ENCODE results near the gene PITPNM1. TPM values are rescaled to one million over a fixed set of nuclear protein-coding genes. Genes with fewer than 3 reads are reported as not detected.

Gene PITPNM1
- total RNA-seq, 2 experiments from 2014 or later: 90.0 to 94.8 TPM

DNA sequence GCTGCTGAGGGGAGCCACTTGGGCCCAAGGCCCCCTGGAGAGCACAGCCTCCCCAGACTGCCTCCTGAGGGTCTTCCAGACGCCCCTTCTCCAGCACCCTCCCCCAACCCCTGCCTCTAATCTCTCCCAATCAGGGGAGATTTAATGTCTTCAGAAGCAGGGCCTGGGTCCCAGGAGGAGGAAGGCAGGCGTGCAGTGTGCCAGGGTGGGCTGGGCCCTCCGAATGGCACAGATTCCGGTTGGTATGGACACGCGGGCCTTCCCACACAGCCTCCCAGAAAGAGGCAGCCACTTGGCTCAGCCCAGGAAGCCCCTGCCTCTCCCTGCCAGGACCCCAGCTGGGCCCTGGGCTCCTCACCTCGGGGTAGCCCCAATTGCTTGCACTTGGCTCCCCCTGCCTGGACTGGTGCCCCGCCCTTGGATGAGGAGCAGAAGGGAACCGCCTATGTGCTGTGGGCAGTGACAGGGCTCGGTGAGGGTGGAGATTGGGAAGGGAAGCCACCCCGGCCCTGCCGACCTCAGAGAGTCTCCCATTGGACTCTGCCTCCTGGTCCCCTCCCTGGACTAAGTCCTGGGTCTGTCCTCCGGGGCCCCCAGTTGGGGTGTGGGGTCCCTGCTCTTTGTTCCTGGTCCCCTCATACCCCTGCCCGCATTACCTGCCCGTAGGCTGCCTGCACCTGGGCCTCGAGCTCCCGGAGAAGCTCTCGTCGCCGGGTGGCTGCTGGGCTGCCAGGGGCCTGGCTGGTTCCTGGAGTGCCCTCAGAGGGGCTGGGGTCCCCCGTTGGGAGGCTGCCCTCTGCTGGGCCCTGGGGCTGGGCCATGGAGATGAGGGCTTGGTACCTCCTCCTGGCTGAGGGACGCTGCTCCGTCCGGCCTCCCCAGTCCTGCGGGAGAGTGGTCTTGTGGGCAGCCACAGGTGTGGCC lies 18.7 kb upstream of the PITPNM1 start:
- TF ChIP-seq, protein P1, sequence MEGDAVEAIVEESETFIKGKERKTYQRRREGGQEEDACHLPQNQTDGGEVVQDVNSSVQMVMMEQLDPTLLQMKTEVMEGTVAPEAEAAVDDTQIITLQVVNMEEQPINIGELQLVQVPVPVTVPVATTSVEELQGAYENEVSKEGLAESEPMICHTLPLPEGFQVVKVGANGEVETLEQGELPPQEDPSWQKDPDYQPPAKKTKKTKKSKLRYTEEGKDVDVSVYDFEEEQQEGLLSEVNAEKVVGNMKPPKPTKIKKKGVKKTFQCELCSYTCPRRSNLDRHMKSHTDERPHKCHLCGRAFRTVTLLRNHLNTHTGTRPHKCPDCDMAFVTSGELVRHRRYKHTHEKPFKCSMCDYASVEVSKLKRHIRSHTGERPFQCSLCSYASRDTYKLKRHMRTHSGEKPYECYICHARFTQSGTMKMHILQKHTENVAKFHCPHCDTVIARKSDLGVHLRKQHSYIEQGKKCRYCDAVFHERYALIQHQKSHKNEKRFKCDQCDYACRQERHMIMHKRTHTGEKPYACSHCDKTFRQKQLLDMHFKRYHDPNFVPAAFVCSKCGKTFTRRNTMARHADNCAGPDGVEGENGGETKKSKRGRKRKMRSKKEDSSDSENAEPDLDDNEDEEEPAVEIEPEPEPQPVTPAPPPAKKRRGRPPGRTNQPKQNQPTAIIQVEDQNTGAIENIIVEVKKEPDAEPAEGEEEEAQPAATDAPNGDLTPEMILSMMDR (IDR thresholded peaks at IDR 0.05): no peak
- POLR2A ChIA-PET: no interaction called here
- no peaks in the 10 kb centered on the region for H3K4me1 Mint-ChIP-seq (ENCODE audit: low read depth)
- H3K9me3 Mint-ChIP-seq: no peaks in the 10 kb centered on the region
- ATAC-seq (ENCODE audit: poor library complexity): no peak
- no peak overlapping the region for H3K27ac ChIP-seq (ENCODE audit: low read depth in 1 of 2, low read length in 2 of 2)
- no peak overlapping the region for H3K27ac Mint-ChIP-seq
- DNase-seq: no peak
- intact Hi-C loops (cut with DNase I, micrococcal nuclease): no loop called here
- no peak overlapping the region for H3K4me3 ChIP-seq (ENCODE audit: low read length)
- CTCF ChIA-PET: no interaction called here
- H3K36me3 ChIP-seq (ENCODE audit: insufficient read depth, low read length): no peaks in the 10 kb centered on the region
- no peaks in the 10 kb centered on the region for H3K36me3 Mint-ChIP-seq (ENCODE audit: low read depth)
- peaks cover 4% of the 10 kb centered on the region for H3K27me3 Mint-ChIP-seq
- no peaks in the 10 kb centered on the region for H3K4me1 ChIP-seq (ENCODE audit: insufficient read depth, low read length)
- no peak overlapping the region for H3K4me3 Mint-ChIP-seq
- H3K9me3 ChIP-seq (ENCODE audit: control insufficient read depth in 1 of 2, insufficient read depth in 1 of 2, low read length in 2 of 2): no peaks in the 10 kb centered on the region
- H3K27me3 ChIP-seq (ENCODE audit: control insufficient read depth in 1 of 2, insufficient read depth in 2 of 2, low read length in 2 of 2): no peaks in the 10 kb centered on the region

DNA sequence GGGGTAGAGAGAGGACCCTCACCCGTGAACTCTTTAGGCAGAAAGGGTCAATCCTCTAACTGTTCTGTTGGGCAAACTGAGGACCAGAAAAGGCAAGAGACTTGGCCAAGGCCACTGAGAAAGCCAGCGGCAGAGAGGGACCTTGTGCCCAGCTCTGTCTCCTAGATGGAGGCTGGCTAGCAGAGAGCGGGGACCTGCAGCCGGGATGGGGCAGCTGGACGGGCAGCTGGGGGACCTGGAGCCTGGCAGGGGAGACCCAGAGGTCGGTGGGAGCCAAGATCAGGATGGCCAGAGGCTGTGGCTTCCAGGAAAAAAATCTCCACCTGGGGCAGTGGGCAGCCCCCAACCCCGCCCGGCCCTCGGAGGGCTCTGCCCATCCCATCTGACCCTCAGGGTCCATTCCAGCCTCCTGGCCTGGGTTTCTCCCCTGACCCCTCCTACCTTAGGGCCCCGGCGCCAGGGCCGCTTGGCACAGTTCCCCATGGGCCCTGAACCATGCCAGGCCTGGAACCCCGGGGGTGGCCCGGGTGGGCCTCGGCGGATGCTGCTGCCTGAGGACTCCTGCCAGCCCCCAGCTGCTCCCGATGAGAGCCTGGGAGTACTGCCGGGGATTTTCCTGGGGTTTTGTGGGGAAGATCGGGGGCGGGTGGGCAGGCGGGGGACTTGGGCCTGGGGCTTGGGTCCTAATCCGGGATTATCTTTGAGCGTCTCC lies 17.8 kb upstream of the PITPNM1 start, which contains the start of gene CABP2:
Gene CABP2 (minus strand): TSS at position 603 of the 712 bp plus-strand sequence. CDS start 120 bp downstream, at position 483.
- ATAC-seq (ENCODE audit: poor library complexity) (no peak), DNase-seq (no peak)
- CTCF ChIA-PET: no interaction called here
- Mint-ChIP-seq H3K27ac (no peak within 1 kb of the TSS), H3K36me3 (ENCODE audit: low read depth) (no peaks in the 10 kb centered on the region), H3K9me3 (no peaks in the 10 kb centered on the region), H3K4me3 (no peak within 1 kb of the TSS), H3K4me1 (ENCODE audit: low read depth) (no peaks in the 10 kb centered on the region), H3K27me3 (peaks cover 4% of the 10 kb centered on the region)
- Histone ChIP-seq H3K9me3 (ENCODE audit: control insufficient read depth in 1 of 2, insufficient read depth in 1 of 2, low read length in 2 of 2) (no peaks in the 10 kb centered on the region), H3K4me1 (ENCODE audit: insufficient read depth, low read length) (no peaks in the 10 kb centered on the region), H3K4me3 (ENCODE audit: low read length) (no peak within 1 kb of the TSS), H3K36me3 (ENCODE audit: insufficient read depth, low read length) (no peaks in the 10 kb centered on the region), H3K27ac (ENCODE audit: low read depth in 1 of 2, low read length in 2 of 2) (no peak within 1 kb of the TSS), H3K27me3 (ENCODE audit: control insufficient read depth in 1 of 2, insufficient read depth in 2 of 2, low read length in 2 of 2) (no peaks in the 10 kb centered on the region)
- TF ChIP-seq, protein P1 (IDR thresholded peaks at IDR 0.05): no peak
- POLR2A ChIA-PET: no interaction called here
- intact Hi-C loops (cut with DNase I, micrococcal nuclease): no loop called here

DNA sequence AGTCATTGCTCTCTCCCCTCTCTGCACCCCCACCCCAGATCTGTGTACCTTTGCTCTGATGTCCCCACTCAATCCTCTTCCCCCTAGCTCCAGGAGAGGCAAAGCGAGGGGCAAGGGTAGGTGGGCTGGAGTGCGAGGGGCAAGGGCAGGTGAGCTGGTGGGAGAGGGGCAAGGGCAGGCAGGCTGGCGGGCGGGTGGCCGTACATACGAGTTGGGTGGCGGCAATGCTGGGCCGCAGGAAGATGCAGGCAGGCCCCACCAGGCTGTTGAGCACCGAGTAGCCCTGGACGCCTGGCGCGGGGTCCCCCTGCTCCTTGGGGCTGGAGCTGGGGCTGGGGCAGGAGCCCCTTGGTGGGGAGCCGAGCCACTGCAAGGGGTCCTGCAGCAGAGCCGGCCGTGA lies 17.2 kb upstream of the PITPNM1 start:
- Histone ChIP-seq H3K9me3 (ENCODE audit: control insufficient read depth in 1 of 2, insufficient read depth in 1 of 2, low read length in 2 of 2) (no peaks in the 10 kb centered on the region), H3K4me3 (ENCODE audit: low read length) (no peak overlapping the region), H3K27ac (ENCODE audit: low read depth in 1 of 2, low read length in 2 of 2) (no peak overlapping the region), H3K4me1 (ENCODE audit: insufficient read depth, low read length) (no peaks in the 10 kb centered on the region), H3K36me3 (ENCODE audit: insufficient read depth, low read length) (no peaks in the 10 kb centered on the region), H3K27me3 (ENCODE audit: control insufficient read depth in 1 of 2, insufficient read depth in 2 of 2, low read length in 2 of 2) (no peaks in the 10 kb centered on the region)
- no peak overlapping the region for H3K4me3 Mint-ChIP-seq
- peaks cover under 1% of the 10 kb centered on the region for H3K27me3 Mint-ChIP-seq
- ChIA-PET POLR2A (no interaction called here), CTCF (no interaction called here)
- no peak overlapping the region for H3K27ac Mint-ChIP-seq
- DNase-seq (no peak), ATAC-seq (ENCODE audit: poor library complexity) (no peak)
- H3K36me3 Mint-ChIP-seq (ENCODE audit: low read depth): no peaks in the 10 kb centered on the region
- no peaks in the 10 kb centered on the region for H3K4me1 Mint-ChIP-seq (ENCODE audit: low read depth)
- intact Hi-C loops (cut with DNase I, micrococcal nuclease): no loop called here
- TF ChIP-seq, protein P1 (IDR thresholded peaks at IDR 0.05): no peak
- H3K9me3 Mint-ChIP-seq: no peaks in the 10 kb centered on the region

All from CD4-positive, alpha-beta T cell (primary cell).